K562 (cell line): Measurements from ENCODE around the gene RNPEP. TPM values are rescaled to one million over a fixed set of nuclear protein-coding genes. Genes with fewer than 3 reads are reported as not detected.

ENCODE experiments used
- ARID2 ChIP-seq: fragments of 450-650 bp; IDR thresholded peaks from 2 replicates; pipeline ENCODE4 v1.6.1; 2017; ENCODE audit warnings: antibody characterized with exemption, mild to moderate bottlenecking
- BRD4 ChIP-seq: fragments of 200-600 bp; sonication (generic); IDR thresholded peaks from 2 replicates; pipeline ENCODE4 v1.6.1; 2017; ENCODE audit warnings: inconsistent platforms
- CHCHD3 ChIP-seq: fragments of 250-450 bp; sonication (Bioruptor Pico); IDR thresholded peaks from 2 replicates; pipeline ENCODE4 v2.1.2; 2022; ENCODE audit warnings: mild to moderate bottlenecking
- CREM ChIP-seq: IDR thresholded peaks from 2 replicates; pipeline ENCODE4 v1.6.1; 2014; ENCODE audit warnings: antibody characterized with exemption, low read depth
- FUS ChIP-seq: fragments of 200-400 bp; formaldehyde crosslinking; optimal IDR thresholded peaks from 2 replicates; pipeline ENCODE3; 2017; ENCODE audit warnings: low read depth, low read length
- GATAD2B ChIP-seq: fragments of 450-650 bp; IDR thresholded peaks from 2 replicates; pipeline ENCODE4 v1.6.1; 2017; ENCODE audit warnings: mild to moderate bottlenecking, borderline replicate concordance
- KDM4B ChIP-seq, 2 experiments: fragments of 450-650 bp in 1 of 2; sonication (generic) in 1 of 2; IDR thresholded peaks; 2 replicates each; pipeline ENCODE4 v1.6.1; 2016 to 2017; ENCODE audit warnings: borderline replicate concordance in 2 of 2, antibody characterized with exemption in 1 of 2, low read depth in 1 of 2, mild to moderate bottlenecking in 1 of 2
- LCOR ChIP-seq: sonication (generic); formaldehyde crosslinking; IDR thresholded peaks from 2 replicates; pipeline ENCODE4 v1.8.0; 2022; ENCODE audit warnings: mild to moderate bottlenecking, missing genetic modification reagents
- POLR2B ChIP-seq: fragments of 450-650 bp; IDR thresholded peaks from 2 replicates; pipeline ENCODE4 v1.6.1; 2018; ENCODE audit warnings: low read depth; ENCODE audit not compliant: partially characterized antibody
- RBBP5 ChIP-seq: fragments of 200-600 bp; sonication (generic); IDR thresholded peaks from 2 replicates; pipeline ENCODE4 v1.6.1; 2012; ENCODE audit warnings: borderline replicate concordance, mild to moderate bottlenecking, low read length, control low read depth, inconsistent platforms; ENCODE audit not compliant: insufficient read depth, poor library complexity, severe bottlenecking
- SAFB ChIP-seq: fragments of 200-400 bp; formaldehyde crosslinking; IDR thresholded peaks from 2 replicates; pipeline ENCODE4 v1.6.1; 2017; ENCODE audit warnings: low read depth, low read length, borderline replicate concordance
- SMAD1 ChIP-seq: fragments of 150-350 bp; IDR thresholded peaks from 2 replicates; pipeline ENCODE4 v1.6.1; 2014; ENCODE audit warnings: low read length, low read depth; ENCODE audit not compliant: partially characterized antibody
- SMAD4 ChIP-seq: fragments of 250-450 bp; sonication (Bioruptor Pico); conservative IDR thresholded peaks from 2 replicates; pipeline ENCODE4 v1.8.0; 2021; ENCODE audit warnings: inconsistent platforms, mild to moderate bottlenecking, moderate library complexity
- SRSF3 ChIP-seq: fragments of 200-400 bp; formaldehyde crosslinking; IDR thresholded peaks from 2 replicates; pipeline ENCODE4 v1.6.1; 2016; ENCODE audit warnings: mild to moderate bottlenecking, low read length, moderate library complexity; ENCODE audit not compliant: insufficient read depth
- ZBTB11 ChIP-seq, 3 experiments: fragments of 200-800 bp in 1 of 3; fragments of 250-450 bp in 1 of 3; fragments of 450-650 bp in 1 of 3; sonication (Bioruptor Pico) in 1 of 3; sonication (Bioruptor generic) in 1 of 3; formaldehyde crosslinking in 1 of 3; IDR thresholded peaks; 2 replicates each; pipeline versions ENCODE4 v1.6.1 to v1.8.0; 2016 to 2022; ENCODE audit warnings: mild to moderate bottlenecking in 2 of 3, missing genetic modification characterization in 2 of 3, missing compliant biosample characterization in 1 of 3, moderate library complexity in 1 of 3
- ZFP91 ChIP-seq: sonication (generic); formaldehyde crosslinking; IDR thresholded peaks from 2 replicates; pipeline ENCODE4 v1.8.0; 2022; ENCODE audit warnings: mild to moderate bottlenecking, missing genetic modification reagents
- ZNF3 ChIP-seq: fragments of 250-450 bp; sonication (Bioruptor Pico); IDR thresholded peaks from 2 replicates; pipeline ENCODE4 v1.5.0; 2021; ENCODE audit warnings: mild to moderate bottlenecking, moderate library complexity
- polyA plus RNA-seq, 8 experiments: library from polyadenylated mRNA; depleted of rRNA in 4 of 8; stranded (reverse) in 5 of 8; unstranded in 3 of 8; fragments of >200 nt; fragmentation: Nextera tagmentation in 2 of 8; fragmentation: Illumina TruSeq in 1 of 8; extraction: Ambion mirVana in 2 of 8; extraction: Trizol in 1 of 8; gene quantifications; 2 replicates each; pipeline versions ENCODE4 v1.2.1 to v1.2.3, GENCODE V29; 2011 to 2014; ENCODE audit warnings: inconsistent platforms in 1 of 8, missing spikeins in 1 of 8
- total RNA-seq, 7 experiments: library from RNA; depleted of rRNA in 6 of 7; stranded (reverse); fragments of >200 nt in 6 of 7; fragmentation: Illumina TruSeq in 2 of 7; extraction: Trizol in 2 of 7; gene quantifications; 2 replicates each; pipeline versions ENCODE4 v1.2.1 to v1.2.3, GENCODE V29; 2011 to 2021; ENCODE audit warnings: low replicate concordance in 1 of 7
- TF ChIP-seq, protein P1 (sequence below): fragments of 450-650 bp; formaldehyde crosslinking; IDR thresholded peaks from 2 replicates; pipeline ENCODE4 v1.4.0; 2022; ENCODE audit warnings: missing genetic modification characterization
- TF ChIP-seq, protein P2 (sequence below): fragments of 450-650 bp; formaldehyde crosslinking; IDR thresholded peaks from 2 replicates; pipeline ENCODE4 v1.4.0; 2020; ENCODE audit warnings: mild to moderate bottlenecking, moderate library complexity

RNPEP gene
- total and polyA plus RNA-seq, 9 of the 15 experiments (the other 6 are each of a cell fraction or from before 2014, with no cell fraction given), result 27.5 to 131 (median 63.4) TPM

DNA sequence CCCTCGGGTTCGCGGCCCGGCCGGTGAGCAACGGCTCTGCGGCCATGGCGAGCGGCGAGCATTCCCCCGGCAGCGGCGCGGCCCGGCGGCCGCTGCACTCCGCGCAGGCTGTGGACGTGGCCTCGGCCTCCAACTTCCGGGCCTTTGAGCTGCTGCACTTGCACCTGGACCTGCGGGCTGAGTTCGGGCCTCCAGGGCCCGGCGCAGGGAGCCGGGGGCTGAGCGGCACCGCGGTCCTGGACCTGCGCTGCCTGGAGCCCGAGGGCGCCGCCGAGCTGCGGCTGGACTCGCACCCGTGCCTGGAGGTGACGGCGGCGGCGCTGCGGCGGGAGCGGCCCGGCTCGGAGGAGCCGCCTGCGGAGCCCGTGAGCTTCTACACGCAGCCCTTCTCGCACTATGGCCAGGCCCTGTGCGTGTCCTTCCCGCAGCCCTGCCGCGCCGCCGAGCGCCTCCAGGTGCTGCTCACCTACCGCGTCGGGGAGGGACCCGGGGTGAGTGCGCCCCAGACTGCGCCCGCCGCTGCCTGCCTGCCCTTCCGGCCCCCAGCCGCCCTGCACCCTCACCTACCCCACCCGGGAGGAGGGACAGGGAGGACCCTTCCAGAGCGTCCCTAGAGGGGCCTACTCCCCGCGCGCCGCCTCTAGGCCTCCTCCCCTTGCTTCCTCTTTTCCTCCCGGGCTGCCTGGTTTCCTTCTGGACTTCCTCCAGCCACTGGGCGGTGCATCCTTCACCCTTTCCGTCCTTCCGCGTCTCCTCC is at the start of gene RNPEP (continued):
- TF ChIP-seq ZNF3 (no peak), SRSF3 (no peak), POLR2B (peak; percentile 53), ZFP91 (CRISPR knock-in tag) (0 out of 2 replicates have a peak, but pooled peaks have one; percentile 62), GATAD2B (peak; percentile 82; the same call in 1 of the 2 replicates), CREM (peak; percentile 55), FUS (peak; percentile 84), LCOR (CRISPR knock-in tag) (peak; percentile 73; the same call in 1 of the 2 replicates), ZBTB11 (CRISPR knock-in tag; IDR thresholded peaks at IDR 0.05) (peak in 2 of 3 experiments; percentile 82 to 97; a peak in 4 of 6 replicates), ARID2 (peak; percentile 59; the same call in 1 of the 2 replicates), SMAD4 (peak; percentile 72), KDM4B (IDR thresholded peaks at IDR 0.05; ENCODE audit: borderline replicate concordance in 2 of 2, low read depth in 1 of 2) (0 out of 4 replicates have a peak, but pooled peaks of 1 of the 2 experiments have one; percentile 77), CHCHD3 (no peak), SMAD1 (peak; percentile 45), RBBP5 (peak; percentile 87), SAFB (peak; percentile 52), BRD4 (peak; percentile 33; the same call in 1 of the 2 replicates)
- TF ChIP-seq, protein P1, sequence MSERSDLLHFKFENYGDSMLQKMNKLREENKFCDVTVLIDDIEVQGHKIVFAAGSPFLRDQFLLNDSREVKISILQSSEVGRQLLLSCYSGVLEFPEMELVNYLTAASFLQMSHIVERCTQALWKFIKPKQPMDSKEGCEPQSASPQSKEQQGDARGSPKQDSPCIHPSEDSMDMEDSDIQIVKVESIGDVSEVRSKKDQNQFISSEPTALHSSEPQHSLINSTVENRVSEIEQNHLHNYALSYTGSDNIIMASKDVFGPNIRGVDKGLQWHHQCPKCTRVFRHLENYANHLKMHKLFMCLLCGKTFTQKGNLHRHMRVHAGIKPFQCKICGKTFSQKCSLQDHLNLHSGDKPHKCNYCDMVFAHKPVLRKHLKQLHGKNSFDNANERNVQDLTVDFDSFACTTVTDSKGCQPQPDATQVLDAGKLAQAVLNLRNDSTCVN, result peak; percentile 26; the same call in 1 of the 2 replicates
- TF ChIP-seq, protein P2, sequence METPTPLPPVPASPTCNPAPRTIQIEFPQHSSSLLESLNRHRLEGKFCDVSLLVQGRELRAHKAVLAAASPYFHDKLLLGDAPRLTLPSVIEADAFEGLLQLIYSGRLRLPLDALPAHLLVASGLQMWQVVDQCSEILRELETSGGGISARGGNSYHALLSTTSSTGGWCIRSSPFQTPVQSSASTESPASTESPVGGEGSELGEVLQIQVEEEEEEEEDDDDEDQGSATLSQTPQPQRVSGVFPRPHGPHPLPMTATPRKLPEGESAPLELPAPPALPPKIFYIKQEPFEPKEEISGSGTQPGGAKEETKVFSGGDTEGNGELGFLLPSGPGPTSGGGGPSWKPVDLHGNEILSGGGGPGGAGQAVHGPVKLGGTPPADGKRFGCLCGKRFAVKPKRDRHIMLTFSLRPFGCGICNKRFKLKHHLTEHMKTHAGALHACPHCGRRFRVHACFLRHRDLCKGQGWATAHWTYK (CRISPR knock-in tag), result peak; percentile 77; the same call in 1 of the 2 replicates
